Middle frontal gyrus (tissue), 1 donor: ENCODE data around the gene ZSCAN32.

Experiments
- DNase-seq: peaks from one replicate; pipeline ENCODE4 v3.0.0-alpha.2; 2015; ENCODE audit warnings: low spot score; ENCODE audit errors: extremely low spot score

The ZSCAN32 gene

DNA sequence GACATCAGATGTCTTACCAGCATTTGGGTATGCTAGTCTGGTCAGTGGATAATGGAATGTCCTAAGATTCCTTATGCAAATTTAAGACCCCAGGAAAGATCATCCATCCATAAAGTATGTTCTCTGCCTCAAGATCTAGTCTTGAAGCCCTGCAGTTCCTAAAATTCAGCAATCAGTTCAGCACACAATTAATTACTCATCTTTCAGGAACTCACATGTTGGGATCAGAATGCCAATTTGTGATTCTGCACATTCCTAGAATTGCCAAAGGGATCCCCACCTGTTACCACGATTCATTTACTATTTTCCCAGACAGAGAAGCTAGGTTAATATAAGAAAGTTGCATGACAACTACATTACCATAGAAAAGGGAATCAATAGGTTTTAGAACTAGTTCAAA is 41.9 kb downstream of the ZSCAN32 start:
- DNase-seq, result no peak

GRCh38 chr16:3356118-3356517 is 44.7 kb downstream of the ZSCAN32 start:
- DNase-seq, result no peak

DNA sequence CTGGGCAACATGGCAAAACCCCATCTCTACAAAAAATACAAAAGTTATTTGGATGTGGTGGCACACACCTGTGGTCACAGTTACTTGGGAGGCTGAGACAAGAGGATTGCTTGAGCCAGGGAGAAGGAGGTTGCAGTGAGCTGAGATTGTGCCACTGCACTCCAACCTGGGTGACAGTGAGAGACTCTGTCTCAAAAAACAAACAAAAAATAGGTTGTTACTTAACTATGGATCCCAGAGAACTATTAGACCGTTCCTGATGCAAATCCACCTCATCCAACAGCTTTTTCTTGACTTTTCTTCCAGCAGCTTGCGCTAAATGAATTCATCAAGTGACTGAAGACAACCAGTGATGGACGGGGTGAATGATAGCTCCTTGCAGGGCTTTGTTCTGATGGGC is 45.2 kb downstream of the ZSCAN32 start, which contains the start of gene OR2C1:
Gene OR2C1 (plus strand): TSS at position 301 of the 400 bp plus-strand sequence. CDS start 52 bp downstream, at position 353.
- no peak for DNase-seq

GRCh38 chr16:3349175-3349574 is 51.6 kb downstream of the ZSCAN32 start:
- no peak for DNase-seq

DNA sequence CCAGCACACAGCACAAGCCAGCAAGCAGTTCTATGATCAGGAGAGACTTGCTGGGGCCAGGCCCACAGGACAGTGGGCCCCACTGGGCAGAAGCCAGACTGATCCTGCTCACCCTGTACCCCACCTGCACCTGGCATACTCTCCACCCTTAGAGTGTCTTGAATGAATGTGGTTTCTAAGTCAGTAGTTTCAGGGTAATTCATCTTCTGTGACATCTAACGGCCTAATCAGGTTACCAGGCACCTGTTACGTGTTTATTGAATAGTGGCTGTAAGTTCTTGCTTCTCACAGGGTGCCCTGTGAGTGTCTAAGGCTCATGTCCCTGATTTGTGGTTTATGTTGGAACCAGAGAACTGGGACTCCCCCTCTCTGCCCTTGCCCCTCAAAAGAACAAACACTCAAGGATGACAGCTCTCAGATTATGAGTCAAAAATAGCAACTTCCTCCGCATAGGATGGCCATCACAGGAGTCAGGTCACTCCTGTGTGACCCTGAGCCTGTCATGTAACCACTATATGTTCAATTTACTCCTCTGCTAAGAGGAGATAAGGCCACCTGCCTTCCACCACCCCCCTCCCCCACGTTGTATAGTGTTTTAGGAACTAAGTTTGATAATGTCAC is 52.1 kb downstream of the ZSCAN32 start:
- no peak for DNase-seq

- DNase-seq, result no peak
Measured at GRCh38 chr16:3347586-3347985, 53.2 kb downstream of the ZSCAN32 start.

DNA sequence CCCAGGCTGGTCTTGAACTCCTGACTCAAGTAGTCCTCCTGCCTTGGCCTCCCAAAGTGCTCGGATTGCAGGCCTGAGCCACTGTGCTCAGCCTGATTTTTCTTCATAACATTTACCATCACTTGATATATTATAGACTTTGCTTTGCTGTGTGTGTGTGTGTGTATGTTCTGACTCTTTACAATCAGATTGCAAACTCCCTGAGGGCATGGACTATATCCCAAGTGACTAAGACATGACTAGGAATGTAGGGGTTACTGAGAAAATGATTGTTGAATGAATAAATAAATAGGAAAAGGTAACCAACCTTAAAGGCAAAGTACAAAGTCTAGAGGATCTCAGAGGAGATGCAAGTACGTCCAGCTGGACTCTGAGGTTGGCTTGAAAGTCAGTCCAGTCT is 54.8 kb downstream of the ZSCAN32 start:
- no peak for DNase-seq
